Thymus (tissue), 11 donors: Measurements from ENCODE around the gene WWP2. TPM values are rescaled to one million over a fixed set of nuclear protein-coding genes. Genes with fewer than 3 reads are reported as not detected.
"Not testable (repeated sequence)": the region's sequence is repeated elsewhere in the genome, so short reads cannot be mapped to it uniquely, and the experiment has no call there.

Source experiments
- DNase-seq, 9 donors: peaks; one replicate each; pipeline ENCODE4 v3.0.0-alpha.2; 2013; ENCODE audit warnings: low spot score in 9 of 9, low read depth in 6 of 9, missing footprints in 1 of 9
- H3K27ac ChIP-seq, 2 donors: one replicate each; pipeline ENCODE4 v1.5.1; 2013; ENCODE audit warnings: control low read depth in 1 of 2, low read depth in 1 of 2, low read length in 1 of 2, mild to moderate bottlenecking in 1 of 2, moderate library complexity in 1 of 2
- H3K27me3 ChIP-seq, 2 donors: one replicate each; pipeline ENCODE4 v1.5.1; 2013; ENCODE audit warnings: low read length in 1 of 2; ENCODE audit not compliant: control insufficient read depth in 2 of 2, insufficient read depth in 1 of 2
- H3K36me3 ChIP-seq, 2 donors: one replicate each; pipeline ENCODE4 v1.5.1; 2013; ENCODE audit warnings: low read length in 1 of 2, mild to moderate bottlenecking in 1 of 2, moderate library complexity in 1 of 2; ENCODE audit not compliant: control insufficient read depth in 2 of 2, insufficient read depth in 2 of 2
- H3K4me1 ChIP-seq, 2 donors: one replicate each; pipeline ENCODE4 v1.5.1; 2013; ENCODE audit warnings: low read length in 2 of 2; ENCODE audit not compliant: control insufficient read depth in 2 of 2, insufficient read depth in 2 of 2
- H3K4me3 ChIP-seq, 2 donors: one replicate each; pipeline ENCODE4 v1.5.1; 2013; ENCODE audit warnings: low read length in 2 of 2, control low read depth in 1 of 2, mild to moderate bottlenecking in 1 of 2
- H3K9me3 ChIP-seq, 2 donors: one replicate each; pipeline ENCODE4 v1.5.1; 2013; ENCODE audit warnings: low read length in 1 of 2, mild to moderate bottlenecking in 1 of 2; ENCODE audit not compliant: control insufficient read depth in 2 of 2, insufficient read depth in 1 of 2
- WGBS: extraction: QIAGEN DNeasy Blood & Tissue Kit; methylation state at CpG from one replicate; pipeline ENCODE4 v1.1.7; 2013; 5-methylcytosine and 5-hydroxymethylcytosine counted together
- polyA plus RNA-seq: library from polyadenylated mRNA; stranded (reverse); fragments of 200-250 nt; gene quantifications from one replicate; pipeline ENCODE4 v1.2.3, GENCODE V29; 2013
- total RNA-seq: library from RNA; stranded (reverse); fragments of 120-200 nt; gene quantifications from one replicate; pipeline ENCODE4 v1.2.4, GENCODE V29; 2013
- donor health status: healthy.

WWP2 gene
- total and polyA plus RNA-seq, 2 donors, result 13.5 to 21.1 TPM

DNA sequence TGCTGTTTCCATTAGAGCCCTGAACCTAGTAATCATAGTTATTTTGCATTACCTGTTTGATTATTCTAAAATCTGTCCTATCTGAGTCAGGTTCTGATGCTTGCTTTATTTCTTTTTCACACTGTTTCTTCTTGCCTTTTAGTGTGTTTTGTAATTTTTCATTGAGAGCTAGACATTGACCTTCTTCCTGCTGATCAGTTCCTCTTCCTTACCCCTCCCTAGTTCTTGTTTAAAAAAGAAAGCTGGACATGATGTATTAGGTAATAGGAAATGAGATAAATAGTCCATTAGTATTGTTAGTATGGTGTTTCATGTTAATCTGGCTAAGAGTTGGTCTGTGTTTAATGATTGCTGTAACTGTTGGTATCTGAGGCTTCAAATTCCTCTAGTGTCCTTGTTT, 13.4 kb downstream of the WWP2 start:
- no peak for DNase-seq
- Histone ChIP-seq H3K27me3 (no peaks in the 10 kb centered on the region), H3K4me1 (no peaks in the 10 kb centered on the region), H3K36me3 (peaks cover 0 to 2% of the 10 kb centered on the region in 2 donors), H3K4me3 (no peak overlapping the region), H3K9me3 (peaks cover 0 to 4% of the 10 kb centered on the region in 2 donors), H3K27ac (no peak overlapping the region)

DNA sequence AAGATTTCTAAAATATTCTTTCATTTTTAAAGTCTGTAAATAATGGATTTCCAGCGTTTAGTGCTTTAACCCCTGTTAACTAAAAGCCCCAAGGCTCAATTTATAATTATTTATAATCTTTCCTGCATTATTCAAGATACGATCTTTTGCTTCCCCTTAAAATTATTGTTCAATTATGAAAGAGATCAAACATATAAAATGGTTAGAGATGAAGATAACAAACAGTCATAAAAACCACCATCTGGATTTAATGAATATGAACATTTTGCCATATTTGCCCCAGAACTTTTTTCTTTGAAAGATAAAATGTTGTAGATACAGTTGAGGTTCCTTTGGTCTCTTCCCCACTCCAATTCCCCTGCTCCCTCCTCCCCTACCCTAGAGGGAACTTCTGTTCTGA, 17.6 kb downstream of the WWP2 start:
- no peak for DNase-seq
- H3K4me3 ChIP-seq, result no peak overlapping the region
- WGBS, result 96% methylated on average over 2 of the region's 2 CpGs
- no peak overlapping the region for H3K27ac ChIP-seq
- peaks cover 7 to 13% of the 10 kb centered on the region in 2 donors for H3K36me3 ChIP-seq
- no peaks in the 10 kb centered on the region for H3K4me1 ChIP-seq
- H3K9me3 ChIP-seq, result peaks cover 0 to 4% of the 10 kb centered on the region in 2 donors
- no peaks in the 10 kb centered on the region for H3K27me3 ChIP-seq

DNA sequence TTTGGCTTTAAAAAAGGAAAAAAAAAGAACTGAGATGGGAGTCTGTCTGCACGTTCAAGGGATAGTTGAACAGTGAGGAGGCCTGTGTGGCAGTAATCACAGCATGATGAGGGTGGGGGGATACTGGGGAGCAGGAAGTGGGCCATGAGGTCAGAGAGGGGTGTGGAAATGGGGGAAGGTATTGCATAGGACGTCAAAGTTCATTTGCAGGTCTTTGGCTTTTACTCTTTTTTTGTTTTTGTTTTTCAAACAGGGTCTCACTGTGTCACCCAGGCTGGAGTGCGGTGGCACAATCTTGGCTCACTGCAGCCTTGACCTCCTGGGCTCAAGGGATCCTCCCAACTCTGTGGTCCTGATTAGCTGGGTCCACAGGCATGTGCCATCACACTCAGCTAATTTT, 19.0 kb downstream of the WWP2 start:
- H3K27ac ChIP-seq, result no peak overlapping the region
- 90% methylated on average over 3 of the region's 3 CpGs for WGBS
- DNase-seq, result no peak
- H3K27me3 ChIP-seq, result no peaks in the 10 kb centered on the region
- peaks cover 0 to under 1% of the 10 kb centered on the region in 2 donors for H3K9me3 ChIP-seq
- no peaks in the 10 kb centered on the region for H3K4me1 ChIP-seq
- peaks cover 7 to 13% of the 10 kb centered on the region in 2 donors for H3K36me3 ChIP-seq
- H3K4me3 ChIP-seq, result no peak overlapping the region

- H3K9me3 ChIP-seq, result no peaks in the 10 kb centered on the region
- 98% methylated on average over 6 of the region's 6 CpGs for WGBS
- no peak overlapping the region for H3K27ac ChIP-seq
- DNase-seq, result no peak
- H3K4me3 ChIP-seq, result no peak overlapping the region
- peaks cover 28 to 34% of the 10 kb centered on the region in 2 donors for H3K36me3 ChIP-seq
- no peaks in the 10 kb centered on the region for H3K27me3 ChIP-seq
- H3K4me1 ChIP-seq, result no peaks in the 10 kb centered on the region
Measured at GRCh38 chr16:69784586-69784985, 22.5 kb downstream of the WWP2 start.

DNA sequence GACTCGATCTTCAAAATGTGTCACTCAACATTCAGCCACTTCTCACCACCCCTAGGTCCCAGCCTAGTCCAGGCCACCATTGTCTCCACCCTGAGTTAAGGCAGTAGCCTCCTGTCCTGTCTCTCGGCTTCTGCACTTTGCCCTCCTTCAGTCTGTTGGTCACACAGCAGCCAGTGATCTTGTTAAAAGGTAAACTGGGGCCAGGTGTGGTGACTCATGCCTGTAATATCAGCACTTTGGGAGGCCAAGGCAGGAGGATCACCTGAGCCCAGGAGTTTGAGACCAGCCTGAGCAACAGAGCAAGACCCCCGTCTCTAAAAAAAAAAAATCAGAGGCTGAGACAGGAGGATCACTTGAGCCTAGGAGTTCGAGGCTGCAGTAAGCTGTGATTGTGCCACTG, 25.8 kb downstream of the WWP2 start:
- Histone ChIP-seq H3K4me3 (no peak overlapping the region), H3K4me1 (no peaks in the 10 kb centered on the region), H3K27me3 (no peaks in the 10 kb centered on the region), H3K36me3 (peaks cover 29 to 41% of the 10 kb centered on the region in 2 donors), H3K27ac (no peak overlapping the region), H3K9me3 (no peaks in the 10 kb centered on the region)
- 97% methylated on average over 4 of the region's 4 CpGs for WGBS
- no peak for DNase-seq

GRCh38 chr16:69791391-69791847, 29.3 kb downstream of the WWP2 start:
- not testable (repeated sequence) for H3K4me3 ChIP-seq, H3K9me3 ChIP-seq, DNase-seq, H3K27me3 ChIP-seq, H3K4me1 ChIP-seq, H3K27ac ChIP-seq
- 97% methylated on average over 6 of the region's 6 CpGs for WGBS
- peaks cover 24 to 28% of the 10 kb centered on the region in 2 donors for H3K36me3 ChIP-seq

DNA sequence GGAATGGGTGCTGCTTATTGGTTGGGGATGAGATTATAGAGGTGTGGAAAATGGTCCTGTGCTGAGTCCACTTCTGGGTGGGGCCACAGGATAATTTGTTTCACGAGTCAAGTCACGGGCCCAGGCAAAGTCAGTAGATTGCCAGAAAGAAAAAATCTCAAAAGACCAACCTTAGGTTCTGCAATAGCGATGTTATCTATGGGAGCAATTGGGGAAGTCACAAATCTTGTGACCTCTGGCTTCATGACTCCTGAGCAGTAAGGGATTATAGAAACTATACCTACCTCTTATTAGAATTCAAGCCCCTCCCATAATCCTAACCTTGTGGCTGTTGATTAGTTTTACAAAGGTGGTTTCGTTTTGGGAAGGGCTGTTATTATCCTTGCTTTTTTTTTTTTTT, 31.4 kb downstream of the WWP2 start:
- H3K27ac ChIP-seq, result no peak overlapping the region
- no peaks in the 10 kb centered on the region for H3K9me3 ChIP-seq
- no peaks in the 10 kb centered on the region for H3K4me1 ChIP-seq
- H3K4me3 ChIP-seq, result no peak overlapping the region
- H3K36me3 ChIP-seq, result peaks cover 10 to 13% of the 10 kb centered on the region in 2 donors
- no peak for DNase-seq
- no peaks in the 10 kb centered on the region for H3K27me3 ChIP-seq
- 98% methylated on average over 4 of the region's 4 CpGs for WGBS

GRCh38 chr16:69794486-69794885, 32.4 kb downstream of the WWP2 start:
- H3K36me3 ChIP-seq, result peaks cover 11 to 19% of the 10 kb centered on the region in 2 donors
- no peak overlapping the region for H3K4me3 ChIP-seq
- no peaks in the 10 kb centered on the region for H3K9me3 ChIP-seq
- H3K4me1 ChIP-seq, result no peaks in the 10 kb centered on the region
- no peaks in the 10 kb centered on the region for H3K27me3 ChIP-seq
- no peak for DNase-seq
- WGBS, result 95% methylated on average over 2 of the region's 2 CpGs
- no peak overlapping the region for H3K27ac ChIP-seq

GRCh38 chr16:69796285-69797118, 34.4 kb downstream of the WWP2 start:
- WGBS, result 82% methylated on average over 19 of the region's 19 CpGs
- Histone ChIP-seq H3K4me1 (peaks cover 0 to 2% of the 10 kb centered on the region in 2 donors), H3K4me3 (no peak overlapping the region), H3K9me3 (no peaks in the 10 kb centered on the region), H3K27me3 (no peaks in the 10 kb centered on the region), H3K36me3 (peaks cover 17 to 26% of the 10 kb centered on the region in 2 donors), H3K27ac (no peak overlapping the region)
- peak in 7 of 9 donors; percentile 4 to 51 (median 24) for DNase-seq
